ENCODE measurements around the gene BCL10.
A peak's percentile ranks its signal among the peaks of the same experiment; 100 is the strongest.

BCL10 gene

DNA sequence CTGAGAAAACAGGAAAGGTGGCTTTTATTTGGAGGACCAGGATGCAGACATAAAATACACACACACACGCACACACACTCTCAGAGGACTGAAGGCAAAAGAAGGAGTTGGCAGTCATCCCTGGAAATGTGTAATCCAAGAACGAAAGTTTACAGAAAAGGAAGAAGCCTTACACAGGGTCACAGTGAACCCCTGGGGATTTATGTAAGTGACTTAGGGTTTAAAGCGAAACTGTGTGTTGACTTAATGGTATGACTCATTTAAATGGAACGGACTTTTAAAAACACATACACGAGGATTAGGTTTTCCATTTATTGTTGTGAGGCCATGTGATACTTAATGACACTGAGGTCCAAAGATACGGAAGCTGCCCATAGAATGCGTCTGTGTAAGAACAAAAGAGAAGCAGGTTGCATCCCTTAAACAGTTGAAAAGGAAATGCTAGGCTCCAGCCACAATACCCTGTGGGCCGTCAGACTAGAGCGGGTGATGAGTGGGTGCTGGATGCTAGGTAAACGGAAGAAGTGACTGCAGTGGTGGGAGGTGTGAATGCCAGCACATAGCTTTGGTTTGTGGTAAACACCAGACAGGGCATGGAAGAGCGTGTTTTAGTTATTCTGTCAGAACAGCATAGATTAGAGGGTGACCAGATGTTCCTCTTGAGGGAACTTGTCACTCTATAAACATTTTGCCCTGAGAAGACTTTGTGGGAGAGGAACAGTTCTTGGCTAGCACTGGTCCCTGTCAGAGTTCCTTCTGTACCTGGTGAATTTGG lies 21.6 kb upstream of the BCL10 start:
- peak; percentile 88 for DNase-seq

DNA sequence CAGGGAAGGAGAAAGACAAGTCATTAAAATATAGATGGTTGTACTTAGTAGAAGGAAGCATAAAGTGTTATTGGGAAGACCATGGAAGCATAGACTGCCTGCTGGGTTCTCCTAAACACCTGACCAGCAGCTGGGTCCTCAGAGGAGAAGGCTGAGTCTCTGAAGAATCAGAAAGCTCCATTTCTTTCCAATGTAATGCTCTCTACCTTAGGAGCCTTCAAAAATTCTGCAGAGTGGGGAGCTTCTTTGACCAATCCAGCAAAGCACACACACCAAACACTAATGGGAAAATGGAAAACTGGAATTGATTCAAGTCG lies 21.1 kb upstream of the BCL10 start:
- no peak for DNase-seq

DNA sequence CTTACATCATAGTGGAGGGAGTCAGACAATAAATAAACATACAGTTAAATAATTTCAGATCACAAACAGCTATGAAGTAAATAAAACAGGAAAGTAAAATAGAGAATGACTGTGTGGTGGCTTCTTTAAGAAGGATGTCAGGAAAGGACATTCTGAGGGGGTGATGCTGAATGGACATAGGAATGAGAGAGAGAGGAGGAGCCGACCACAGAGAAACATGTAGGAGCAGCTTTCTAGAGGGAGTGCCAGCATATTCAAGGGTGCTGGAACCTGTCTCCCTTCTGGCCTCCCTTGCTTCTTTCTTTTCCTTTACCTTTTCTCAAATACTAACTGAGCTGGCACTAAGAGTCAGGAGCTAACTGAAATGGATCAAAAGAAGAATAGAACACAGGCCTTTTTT lies 20.5 kb upstream of the BCL10 start:
- no peak for DNase-seq

DNA sequence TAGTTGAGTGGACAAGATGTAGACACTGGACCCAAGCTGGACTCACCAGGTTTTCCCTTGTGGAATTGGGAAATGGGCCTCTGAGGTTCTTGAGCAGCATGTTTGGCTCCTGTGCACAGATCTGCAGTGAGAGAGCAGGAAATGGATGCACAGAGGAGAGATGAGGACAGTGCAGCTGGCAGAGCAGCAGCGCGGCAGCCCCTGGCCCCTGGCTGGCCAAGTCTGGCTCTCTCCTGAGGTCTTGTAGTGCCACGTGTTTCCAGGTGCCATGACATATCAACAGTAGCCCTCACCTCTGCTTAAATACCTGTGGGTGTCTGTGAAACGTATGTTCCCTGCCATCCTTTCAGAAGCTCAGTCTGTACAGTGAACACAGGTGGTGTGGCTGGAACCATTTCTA lies 19.2 kb upstream of the BCL10 start:
- DNase-seq, result no peak

DNA sequence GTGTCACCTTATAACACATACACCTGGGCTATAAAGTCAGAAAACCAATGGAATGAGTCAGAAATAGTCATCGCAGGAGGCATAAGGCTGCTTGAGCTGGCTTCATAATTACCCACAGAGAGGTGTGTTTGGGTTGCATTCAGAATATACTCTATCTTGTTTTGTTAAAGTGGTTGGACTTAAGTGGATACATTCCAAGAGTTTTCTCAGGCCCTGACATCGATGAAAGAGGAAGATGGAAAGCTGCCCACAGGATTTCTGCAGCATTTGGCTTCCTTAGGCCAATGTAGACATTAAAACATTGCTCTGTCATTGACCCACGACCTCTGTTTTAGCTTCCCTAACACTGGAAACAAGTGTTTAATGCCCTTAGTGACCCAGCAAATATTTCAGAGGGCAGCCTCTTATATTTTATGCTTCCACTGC lies 18.6 kb upstream of the BCL10 start:
- DNase-seq, result no peak

DNA sequence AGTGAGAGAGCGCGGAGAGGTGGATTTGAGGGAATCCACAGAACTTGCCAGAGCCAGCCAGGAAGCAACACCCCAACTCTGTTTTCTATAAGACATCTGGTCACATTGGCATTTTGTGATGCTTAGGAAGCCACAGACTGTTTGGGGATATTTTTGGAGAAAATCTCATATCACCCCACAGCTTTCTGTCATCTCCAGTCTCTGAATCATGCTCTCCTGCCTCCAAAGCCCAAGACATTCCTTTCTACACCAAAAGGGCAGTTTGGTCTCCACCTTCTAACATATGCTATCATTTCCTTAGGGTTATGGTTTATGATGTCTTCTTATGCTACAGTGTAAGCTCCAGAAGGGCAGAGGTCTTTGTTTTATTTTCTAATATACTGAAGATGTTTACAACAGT lies 14.4 kb upstream of the BCL10 start:
- DNase-seq, result no peak

DNA sequence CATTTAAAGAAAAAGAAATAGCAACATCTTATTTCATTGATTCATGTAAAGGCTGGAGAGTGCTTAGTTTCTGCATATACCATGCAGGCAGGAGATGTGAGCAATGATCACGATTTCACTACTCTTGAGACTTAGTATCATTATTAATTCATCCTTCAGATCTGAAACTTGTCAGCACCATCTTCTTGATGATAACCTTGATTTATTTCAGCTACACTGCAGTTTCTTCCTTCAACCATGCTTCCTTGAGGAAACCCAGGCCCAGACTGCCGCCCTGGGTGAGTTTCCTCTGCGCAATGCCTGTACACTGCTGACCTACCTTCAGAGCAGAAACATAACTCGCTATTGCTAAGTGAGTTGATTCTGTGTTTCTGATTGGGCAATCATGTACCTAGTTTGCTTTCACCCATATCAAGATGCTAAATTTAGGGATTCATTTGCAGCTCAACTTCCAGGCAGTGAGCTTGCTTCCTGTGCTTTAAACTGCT lies 13.5 kb upstream of the BCL10 start:
- DNase-seq, result no peak

DNA sequence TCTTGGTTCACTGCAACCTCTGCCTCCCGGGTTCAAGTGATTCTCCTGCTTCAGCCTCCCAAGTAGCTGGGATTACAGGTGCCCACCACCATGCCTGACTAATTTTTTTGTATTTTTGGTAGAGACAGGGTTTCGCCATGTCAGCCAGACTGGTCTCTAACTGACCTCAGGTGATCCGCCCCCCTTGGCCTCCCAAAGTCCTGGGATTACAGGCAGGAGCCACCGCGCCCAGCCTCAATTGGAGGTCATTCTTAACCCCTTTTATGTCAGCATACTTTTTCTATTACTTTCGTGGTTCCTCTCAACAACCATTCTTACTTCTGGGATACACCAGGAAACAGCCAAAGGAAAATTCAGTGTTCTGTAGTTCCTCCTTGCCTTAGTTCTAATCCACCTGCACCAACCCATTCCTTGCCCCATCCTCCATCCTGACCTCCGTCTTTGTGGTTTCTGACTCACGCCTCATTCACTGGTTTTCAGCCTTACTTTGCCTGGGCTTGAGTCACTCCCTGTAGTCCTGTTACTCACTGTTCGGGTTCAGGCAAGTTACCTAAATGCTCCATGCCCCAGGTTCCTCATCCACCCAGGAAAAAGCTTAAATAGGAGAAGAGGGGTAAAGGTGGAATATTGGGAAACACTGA lies 12.9 kb upstream of the BCL10 start:
- peak; percentile 59 for DNase-seq

DNA sequence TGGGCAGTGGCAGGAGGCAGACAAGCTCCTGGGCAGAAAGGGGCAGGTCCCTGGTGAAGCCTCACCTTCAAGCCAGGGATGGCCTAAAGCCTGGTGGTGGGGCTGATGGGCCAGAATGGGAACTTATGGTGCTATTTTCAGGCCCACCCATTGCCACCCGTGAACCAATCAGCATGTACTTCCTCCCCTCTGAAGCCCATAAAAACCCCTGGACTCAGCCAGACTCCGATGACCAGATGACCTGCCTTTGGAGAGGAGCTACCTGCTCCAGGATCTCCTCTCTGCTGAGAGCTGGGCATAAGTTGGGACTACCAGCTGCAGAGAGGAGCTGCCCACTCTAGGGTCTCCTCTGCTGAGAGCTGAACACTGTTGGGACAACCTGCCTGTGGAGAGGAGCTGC lies 7.8 kb upstream of the BCL10 start:
- DNase-seq, result no peak

DNA sequence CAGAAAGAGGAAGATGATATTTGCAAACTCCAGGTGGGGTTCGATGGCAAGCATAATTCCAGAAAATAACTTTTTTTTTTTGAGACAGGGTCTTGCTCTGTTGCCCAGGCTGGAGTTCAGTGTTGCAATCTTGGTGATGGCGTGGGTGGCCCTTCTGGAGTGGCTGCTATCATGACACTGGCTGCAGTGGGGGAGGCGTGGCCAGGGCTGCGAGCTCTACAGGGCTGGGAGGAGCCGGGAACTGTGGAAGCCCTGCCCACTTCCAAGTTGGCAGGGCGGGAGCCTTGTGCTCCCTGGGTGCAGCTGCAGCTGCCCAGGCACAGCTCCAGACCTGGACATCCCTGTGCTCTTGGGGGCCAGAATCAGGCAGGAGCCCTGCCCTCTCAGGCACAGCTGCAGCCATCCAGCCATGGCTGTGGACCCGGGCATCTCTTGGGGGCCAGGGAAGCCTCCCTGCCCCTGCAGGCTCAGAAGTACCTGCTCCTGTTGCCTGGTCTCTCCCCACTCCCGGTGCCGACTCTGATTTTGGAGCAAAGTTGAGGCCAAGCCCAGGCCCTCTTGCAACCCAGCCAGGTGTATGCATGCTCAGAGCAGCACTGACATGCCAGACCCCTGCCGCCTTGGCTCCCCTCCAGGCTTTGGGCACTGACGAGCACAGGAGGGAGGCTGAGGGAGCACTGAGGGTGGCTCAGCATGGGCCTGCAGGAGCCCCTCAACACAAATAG lies 7.2 kb upstream of the BCL10 start:
- DNase-seq, result no peak

DNA sequence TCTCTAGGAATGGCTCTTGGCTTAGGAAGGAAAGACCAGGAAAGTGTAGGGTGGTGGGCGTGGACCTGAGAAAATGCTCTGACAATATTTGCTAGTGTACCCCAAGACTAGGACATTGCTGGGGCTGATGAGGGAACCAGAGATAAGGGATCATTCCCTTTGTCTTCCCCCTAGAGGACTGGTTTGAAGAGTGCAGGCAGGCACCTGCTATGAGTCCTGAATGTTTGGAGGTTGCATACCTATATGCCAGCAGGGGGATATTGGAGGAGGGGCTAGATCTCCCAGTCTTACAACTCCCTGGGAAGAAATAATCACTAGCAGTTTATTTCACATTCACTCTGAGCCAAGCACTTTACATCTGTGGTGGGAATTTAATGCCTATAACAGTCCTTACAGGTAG lies 6.0 kb upstream of the BCL10 start:
- no peak for DNase-seq

DNA sequence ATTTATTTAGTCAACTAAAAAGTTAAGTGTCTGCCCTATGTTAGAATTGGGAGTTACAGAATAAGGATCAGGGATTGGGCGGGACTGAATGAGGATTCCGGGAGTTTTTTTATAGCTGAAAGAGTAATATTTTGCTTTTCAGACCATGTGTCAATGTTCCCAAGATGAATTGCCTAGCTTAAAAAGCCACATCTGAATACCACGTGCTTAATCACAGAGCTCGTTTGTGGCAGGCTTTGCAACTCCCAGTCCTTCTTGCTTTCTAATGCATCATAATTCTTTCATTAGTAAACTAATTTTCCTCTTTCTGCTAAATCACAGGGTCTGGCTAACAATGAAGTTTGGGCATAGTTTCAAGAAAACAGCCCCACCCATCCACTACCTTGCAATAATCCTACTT lies 4.2 kb upstream of the BCL10 start:
- no peak for DNase-seq

DNA sequence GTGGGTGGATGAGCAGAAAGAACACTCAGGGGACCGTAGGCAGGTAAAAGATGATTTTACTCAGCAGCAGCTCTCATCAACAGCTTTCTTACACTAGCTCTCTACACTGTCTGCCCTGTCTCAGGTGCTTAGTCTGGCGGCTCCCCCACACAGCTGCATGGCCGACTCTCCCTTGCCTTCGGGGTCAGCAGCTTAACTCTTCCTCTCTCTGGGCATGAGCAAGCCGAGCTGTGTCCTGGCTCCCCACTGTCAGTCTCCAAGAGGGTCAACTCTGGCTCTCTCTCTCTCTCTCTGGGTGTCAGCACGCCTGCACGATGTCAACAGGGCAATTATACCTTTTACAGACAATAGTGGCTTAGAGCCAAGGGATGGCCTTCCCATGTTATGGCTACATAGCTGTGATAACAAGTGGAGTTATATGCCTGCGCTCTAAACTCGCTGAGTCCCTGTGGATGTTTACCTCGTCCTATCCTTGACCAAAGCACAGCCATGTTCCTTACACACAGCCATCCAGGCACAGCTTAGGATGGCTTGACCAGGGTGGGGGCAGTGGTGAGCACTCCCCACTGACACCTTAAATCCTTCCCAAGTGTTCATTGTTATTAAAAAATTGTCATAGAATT lies 3.1 kb upstream of the BCL10 start:
- no peak for DNase-seq

DNA sequence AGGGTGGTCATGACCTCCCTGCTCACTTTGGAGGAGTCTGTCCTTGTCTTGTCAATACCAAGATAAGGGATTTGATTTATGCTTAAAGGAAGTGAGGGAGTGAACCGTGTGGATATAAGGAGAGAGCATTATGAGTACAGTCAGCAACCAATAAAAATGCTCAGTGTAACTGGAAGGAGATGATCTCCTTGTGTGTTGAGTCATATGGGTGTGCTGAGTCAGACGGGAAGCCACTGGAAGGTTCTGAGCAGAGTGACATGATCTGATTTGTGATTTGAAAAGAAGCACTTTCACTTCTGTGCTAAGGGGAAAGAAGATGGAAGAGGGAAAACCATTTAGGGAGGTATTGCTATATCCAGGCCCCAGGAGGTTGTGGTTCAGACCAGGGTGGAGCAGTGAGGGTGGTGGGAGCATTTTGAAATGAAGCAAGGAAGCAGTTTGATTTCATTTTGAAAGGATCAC lies 2.5 kb upstream of the BCL10 start:
- DNase-seq, result peak; percentile 63

DNA sequence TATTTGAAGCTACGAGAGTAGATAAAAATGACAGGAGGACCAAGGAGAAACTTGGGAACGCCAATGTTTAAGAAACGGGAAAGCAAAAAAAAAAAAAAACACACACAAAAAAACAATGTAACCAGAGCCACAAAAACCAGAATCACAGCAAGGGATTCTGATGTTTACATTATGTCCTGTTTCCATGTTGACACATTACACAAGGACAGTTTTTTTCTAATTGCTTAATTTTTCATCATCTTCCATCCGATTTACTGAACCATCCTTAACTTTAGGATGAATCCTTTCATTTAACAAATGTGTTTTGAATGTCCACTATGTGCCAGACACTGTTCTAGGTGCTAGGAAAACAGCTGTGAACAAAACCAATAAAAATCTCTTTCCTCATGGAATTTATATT lies 1.4 kb upstream of the BCL10 start:
- DNase-seq, result no peak

DNA sequence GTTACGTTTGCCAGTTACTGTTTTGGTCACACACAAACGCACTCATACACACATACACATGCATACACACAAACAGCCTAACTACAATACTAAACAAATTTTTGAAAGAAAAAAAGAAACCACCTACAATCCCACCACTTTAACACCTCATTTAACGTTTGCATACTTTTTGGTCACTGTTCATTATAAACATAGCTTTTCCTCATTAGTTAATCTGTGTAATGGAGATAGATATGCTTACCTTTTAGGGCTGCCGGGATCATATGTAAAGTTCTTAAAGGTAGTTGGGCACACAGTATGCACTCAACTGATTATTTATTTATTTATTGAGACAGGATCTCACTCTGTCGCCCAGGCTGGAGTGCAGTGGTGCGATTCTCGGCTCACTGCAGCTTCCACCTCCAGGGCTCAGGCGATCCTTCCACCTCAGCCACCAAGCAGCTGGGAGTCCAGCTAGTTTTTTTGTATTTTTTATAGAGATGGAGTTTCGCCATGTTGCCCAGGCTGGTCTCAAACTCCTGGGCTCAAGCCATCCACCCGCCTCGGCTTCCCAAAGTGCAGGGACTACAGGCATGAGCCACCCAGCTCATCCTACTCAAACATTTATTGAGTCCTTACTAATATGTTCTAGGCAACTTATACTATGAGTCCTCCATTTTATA lies 677 bp upstream of the BCL10 start:
- no peak for DNase-seq

DNA sequence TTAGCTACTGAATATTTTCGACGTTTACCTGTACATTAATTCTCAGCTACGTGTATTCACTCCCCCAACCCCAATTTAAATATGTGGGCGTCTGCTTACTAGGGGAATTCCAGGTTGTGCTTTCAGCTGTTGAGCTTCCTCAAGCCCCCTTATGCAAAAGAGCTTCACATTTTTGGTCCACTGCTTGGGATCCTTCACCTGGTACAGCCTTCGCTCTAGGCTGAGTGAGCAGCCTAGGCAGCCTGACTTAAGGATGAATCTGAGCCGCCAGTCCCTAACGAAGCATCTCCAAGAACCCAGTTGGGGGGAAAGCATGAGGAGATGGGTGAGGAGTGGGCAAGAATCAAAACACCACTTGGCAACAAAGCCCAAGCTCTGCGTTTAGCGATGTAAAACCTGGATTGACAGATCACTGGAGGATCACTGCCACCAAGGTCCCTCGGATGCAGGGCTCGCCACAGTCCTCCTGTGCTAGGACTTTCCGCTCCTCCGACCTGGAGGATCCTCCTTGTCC lies 674 bp downstream of the BCL10 start:
- DNase-seq, result no peak

DNA sequence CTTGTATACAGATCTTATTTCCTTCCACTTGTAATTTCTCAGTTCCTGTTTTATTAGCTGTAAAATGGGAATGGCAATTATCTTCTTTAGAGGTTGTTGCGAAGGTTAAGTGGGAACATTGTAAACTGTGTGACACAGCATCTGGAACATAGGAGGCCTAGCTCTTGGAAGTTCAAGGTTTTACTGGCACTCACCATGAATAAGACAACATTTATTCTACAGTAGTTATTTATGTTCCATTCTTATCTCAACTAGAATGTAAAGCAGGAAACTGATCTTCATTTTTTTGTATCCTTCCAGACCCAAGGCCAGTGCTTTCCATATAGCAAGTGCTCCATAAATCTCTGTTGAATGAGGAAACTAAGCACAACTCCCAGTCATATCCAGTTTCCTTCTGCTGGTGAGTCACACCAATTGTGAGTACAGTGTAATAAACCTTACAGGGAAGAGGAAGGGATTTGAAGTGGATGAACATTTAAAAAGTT lies 1.4 kb downstream of the BCL10 start:
- DNase-seq, result no peak

DNA sequence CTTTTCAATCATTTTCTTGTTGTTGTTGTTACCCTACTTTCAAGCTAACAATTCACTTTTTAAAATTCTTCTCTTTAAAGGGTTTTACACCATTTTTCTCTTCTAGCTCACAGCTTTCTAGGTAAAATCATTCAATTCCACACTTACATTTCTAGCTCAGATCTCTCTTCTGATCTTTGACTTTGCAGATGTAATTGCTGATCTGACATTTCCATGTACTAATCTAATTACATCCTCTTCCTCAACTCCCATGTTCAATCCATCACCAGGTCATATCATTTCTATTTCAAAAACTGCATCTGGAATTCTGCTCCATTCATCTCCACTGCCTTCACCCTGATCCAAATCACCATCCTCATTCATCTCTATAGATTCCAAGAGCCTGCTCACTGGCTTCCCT lies 3.0 kb downstream of the BCL10 start:
- DNase-seq, result no peak

DNA sequence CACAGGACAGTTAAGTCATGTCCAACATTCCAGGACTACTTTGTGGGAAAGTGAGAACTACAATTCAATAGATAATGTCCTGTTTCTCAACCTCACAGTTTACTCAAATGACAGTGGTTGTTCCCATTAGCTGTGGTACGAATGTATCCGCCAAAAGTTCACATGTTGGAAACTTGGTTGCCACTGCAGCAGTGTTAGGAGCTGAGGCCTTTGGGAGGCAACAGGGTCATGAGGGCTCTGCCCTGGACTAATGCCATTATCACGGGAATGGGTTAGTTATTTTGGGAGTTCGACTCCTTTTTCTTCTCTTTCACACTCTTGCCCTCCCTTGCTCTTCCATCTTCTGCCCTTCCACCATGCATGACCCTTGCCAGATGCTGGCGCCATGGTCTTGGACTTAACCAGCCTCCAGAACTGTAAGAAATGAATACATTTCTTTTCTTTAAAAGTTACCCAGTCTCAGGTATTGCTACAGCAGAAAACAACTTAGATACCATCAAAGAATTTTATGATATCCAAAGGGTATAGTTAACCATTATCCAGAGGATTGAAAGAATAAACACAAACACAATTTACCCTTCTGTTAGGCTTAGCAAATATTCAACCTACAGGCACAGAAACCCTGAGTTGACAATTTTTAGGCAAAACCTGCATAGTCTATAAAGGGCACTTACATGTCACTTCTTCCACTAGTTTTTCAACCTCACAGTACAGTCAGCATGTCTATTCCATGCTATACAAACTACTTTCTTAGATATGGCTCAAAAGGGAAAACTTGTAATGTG lies 7.4 kb downstream of the BCL10 start:
- DNase-seq, result no peak

DNA sequence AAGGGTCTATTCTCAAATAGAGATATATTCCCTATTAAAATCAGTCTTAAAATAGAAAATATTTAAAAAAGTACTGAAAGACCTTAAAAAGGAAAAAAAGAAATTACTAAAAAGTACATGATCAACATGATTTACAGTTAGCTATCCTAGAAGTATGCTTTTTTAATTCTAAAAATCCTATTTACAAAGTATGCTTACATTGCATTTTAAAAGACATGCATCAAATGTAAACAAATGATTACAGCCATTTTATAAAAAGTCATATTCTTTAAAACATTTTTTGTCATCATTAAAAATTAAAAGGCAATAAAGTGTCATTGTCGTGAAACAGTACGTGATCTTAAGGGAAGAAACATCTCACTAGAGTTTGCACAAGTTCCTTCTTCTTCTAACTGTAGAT lies 9.1 kb downstream of the BCL10 start:
- DNase-seq, result no peak

DNA sequence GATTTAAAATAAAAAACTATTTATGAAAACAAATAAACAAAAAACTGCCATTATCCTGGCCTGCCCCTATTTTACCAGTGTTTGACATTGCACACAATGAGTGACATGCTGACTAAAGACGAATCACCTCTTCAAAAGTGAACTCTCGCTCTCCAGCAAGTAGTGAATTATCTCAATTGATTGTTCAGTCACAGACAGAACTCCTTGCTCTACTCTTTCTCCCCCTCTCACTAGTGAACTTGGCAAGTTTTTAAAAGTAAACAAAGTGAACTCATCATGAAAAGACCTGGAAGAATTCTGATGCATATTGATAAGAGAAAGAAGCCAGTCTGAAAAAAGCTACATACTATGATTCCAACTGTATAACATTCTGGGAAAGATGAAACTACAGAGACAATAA lies 12.3 kb downstream of the BCL10 start:
- no peak for DNase-seq
